ENCODE measurements around the gene TMEM245.

TMEM245 gene

DNA sequence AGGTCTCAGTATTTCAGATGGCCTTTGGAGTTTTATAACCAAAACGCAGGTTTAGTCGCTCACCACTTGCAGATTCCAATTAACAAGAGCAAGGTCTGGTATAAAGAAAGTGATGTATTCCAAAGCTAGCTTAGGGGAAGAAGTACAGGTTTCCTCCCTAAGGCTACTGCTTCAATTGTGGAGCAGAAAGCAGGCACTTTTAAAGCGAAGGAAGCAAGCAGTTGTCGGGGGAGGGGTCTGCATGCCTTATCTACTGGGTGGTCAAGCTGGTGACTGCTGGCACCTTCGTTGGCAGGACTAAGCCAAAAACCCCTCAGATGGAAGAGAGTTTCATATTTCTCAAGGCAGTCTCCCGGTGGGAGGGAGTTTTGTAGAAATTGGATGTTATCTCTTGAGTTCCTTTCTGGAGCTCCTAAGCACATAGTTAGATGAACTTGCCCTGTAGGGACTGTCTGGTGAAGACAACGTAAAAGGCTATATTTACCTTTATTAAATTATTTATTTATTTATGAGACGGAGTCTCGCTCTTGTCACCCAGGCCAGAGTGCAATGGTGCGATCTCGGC, 1.6 kb upstream of the TMEM245 start:
- Histone ChIP-seq H3K4me3 (no peak overlapping the region), H3K27ac (no peak overlapping the region)
- no peak for DNase-seq (ENCODE audit: low spot score)
- no peak for TF ChIP-seq CTCF (IDR thresholded peaks at IDR 0.05)

DNA sequence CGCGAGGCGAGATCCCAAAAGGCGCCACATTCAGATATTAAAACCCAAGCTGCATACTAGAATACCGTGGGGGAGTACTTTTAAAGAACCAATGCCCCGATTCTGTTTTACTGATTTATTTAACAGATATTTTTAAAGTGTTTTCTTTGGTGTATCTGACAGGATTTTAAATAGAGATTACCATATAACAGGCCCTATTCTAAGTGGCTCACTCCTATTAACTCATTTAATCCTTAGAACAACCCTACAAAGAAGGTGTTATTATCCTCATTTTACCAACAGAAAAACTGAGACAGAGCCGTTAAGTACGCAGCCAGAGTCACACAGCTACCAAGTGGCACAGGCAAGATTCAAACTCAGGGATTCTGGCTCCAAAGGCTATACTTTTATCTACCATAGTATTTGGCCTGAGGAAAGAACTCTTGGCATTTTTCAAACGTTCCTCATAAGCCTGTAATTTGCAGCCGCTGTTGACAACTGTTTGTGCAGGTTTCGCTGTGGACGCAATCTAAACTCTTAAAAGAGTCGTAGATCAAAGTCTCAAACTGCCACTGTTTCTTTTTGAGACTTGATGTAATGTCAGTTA, 550 bp upstream of the TMEM245 start:
- TF ChIP-seq CTCF (IDR thresholded peaks at IDR 0.05) = no peak
- Histone ChIP-seq H3K4me3 (no peak overlapping the region), H3K27ac (no peak overlapping the region)
- DNase-seq (ENCODE audit: low spot score) = no peak

GRCh38 chr9:109118808-109119438, 824 bp downstream of the TMEM245 start:
- Histone ChIP-seq H3K27ac (peak overlapping the region; percentile 73 to 98), H3K4me3 (peak overlapping the region; percentile 99)
- TF ChIP-seq CTCF (IDR thresholded peaks at IDR 0.05) = no peak
- no peak for DNase-seq (ENCODE audit: low spot score)

- DNase-seq (ENCODE audit: low spot score) = no peak
- Histone ChIP-seq H3K27ac (peak overlapping the region; percentile 73 to 98), H3K4me3 (peak overlapping the region; percentile 99)
- TF ChIP-seq CTCF (IDR thresholded peaks at IDR 0.05) = no peak
Measured at GRCh38 chr9:109117856-109118807, 1.6 kb downstream of the TMEM245 start.

DNA sequence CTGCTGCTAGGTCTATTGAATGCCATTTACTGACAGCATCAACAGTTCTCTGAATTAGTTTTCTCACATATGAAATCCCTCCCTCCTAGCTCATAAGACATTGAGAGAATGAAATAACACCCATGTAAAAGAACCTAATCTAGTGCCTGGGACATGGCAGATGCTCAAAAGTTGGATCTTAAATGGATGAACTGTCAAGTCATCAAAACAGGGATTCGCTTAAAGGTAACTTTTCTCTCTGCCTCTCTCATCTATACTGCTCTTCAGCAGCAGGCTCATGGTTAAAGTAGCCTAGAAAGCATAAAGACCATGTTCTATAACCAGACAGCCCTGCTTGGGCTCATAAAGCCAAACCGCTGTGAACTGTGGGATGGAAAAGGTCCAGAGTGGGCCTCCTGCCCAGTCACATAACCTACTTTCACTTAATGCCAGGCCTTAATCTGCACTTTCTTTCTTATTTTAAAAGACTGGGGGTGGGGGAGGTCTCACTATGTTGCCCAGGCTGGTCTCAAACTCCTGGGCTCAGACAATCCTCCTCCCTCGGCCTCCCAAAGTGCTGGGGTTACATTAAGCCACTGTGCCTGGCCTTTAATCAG, 3.7 kb downstream of the TMEM245 start:
- H3K27ac ChIP-seq = peak overlapping the region in 1 of 2 donors; percentile 98
- no peak for TF ChIP-seq CTCF (IDR thresholded peaks at IDR 0.05)
- peak overlapping the region; percentile 28 for H3K4me3 ChIP-seq
- no peak for DNase-seq (ENCODE audit: low spot score)

DNA sequence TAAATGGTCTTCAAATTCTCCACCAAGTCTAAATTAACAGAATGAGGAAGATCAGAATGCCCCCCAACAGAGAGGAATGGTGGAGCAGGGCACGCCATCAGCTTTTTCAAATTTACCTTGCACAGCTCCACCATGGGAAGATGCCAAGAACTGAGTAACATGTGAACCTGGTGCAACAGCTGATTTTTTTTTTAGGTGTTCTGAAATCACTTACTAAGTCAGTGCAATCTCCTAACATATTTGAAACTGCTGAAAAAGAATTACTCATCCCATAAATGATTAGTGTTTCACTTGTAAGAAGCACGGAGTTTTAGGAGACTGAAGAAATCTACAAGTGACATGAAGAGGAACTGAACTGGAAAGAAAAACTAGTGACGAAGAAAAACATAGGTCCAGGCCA, 5.1 kb downstream of the TMEM245 start:
- TF ChIP-seq CTCF (IDR thresholded peaks at IDR 0.05) = no peak
- DNase-seq (ENCODE audit: low spot score) = no peak
- H3K4me3 ChIP-seq = no peak overlapping the region
- H3K27ac ChIP-seq = peak overlapping the region in 1 of 2 donors; percentile 66
